Retinal pigment epithelial cell (primary cell): Measurements from ENCODE around the gene RAB3A.

ENCODE experiments used
- DNase-seq: peaks from one replicate; pipeline ENCODE4 v3.0.0-alpha.2; 2010; ENCODE audit warnings: low read depth
- H3K4me3 ChIP-seq: 2 replicates; pipeline ENCODE4 v1.5.1; 2011; ENCODE audit warnings: mild to moderate bottlenecking, low read length, control low read depth, moderate library complexity
- CTCF ChIP-seq: conservative IDR thresholded peaks from 2 replicates; pipeline ENCODE4 v1.5.1; 2011; ENCODE audit warnings: low read depth, low read length, control low read depth, inconsistent platforms

The RAB3A gene

GRCh38 chr19:18229474-18229873 is 25.6 kb upstream of the RAB3A start:
- TF ChIP-seq CTCF, result peak; percentile 60
- no peak overlapping the region for H3K4me3 ChIP-seq
- DNase-seq, result no peak

- DNase-seq, result no peak
- no peak overlapping the region for H3K4me3 ChIP-seq
- no peak for TF ChIP-seq CTCF
Measured at GRCh38 chr19:18227781-18228271, 24.0 kb upstream of the RAB3A start.

GRCh38 chr19:18226956-18227780 is 23.3 kb upstream of the RAB3A start:
- H3K4me3 ChIP-seq, result no peak overlapping the region
- no peak for TF ChIP-seq CTCF
- no peak for DNase-seq

GRCh38 chr19:18225702-18226468 is 22.0 kb upstream of the RAB3A start, which contains the start of gene PDE4C:
PDE4C (minus strand) TSS chr19:18226438; CDS start chr19:18226415, 23 bp downstream.
- TF ChIP-seq CTCF, result no peak
- no peak for DNase-seq
- H3K4me3 ChIP-seq, result no peak within 1 kb of the TSS

GRCh38 chr19:18225355-18225701 is 21.5 kb upstream of the RAB3A start:
- no peak for TF ChIP-seq CTCF
- no peak for DNase-seq
- no peak overlapping the region for H3K4me3 ChIP-seq

- DNase-seq, result peak; percentile 94
- H3K4me3 ChIP-seq, result peak overlapping the region; percentile 48
- no peak for TF ChIP-seq CTCF
Measured at GRCh38 chr19:18224525-18225354, 20.9 kb upstream of the RAB3A start.
